HG03520 (cell line): ENCODE data around the gene KRTAP15-1.

Experiments
- ATAC-seq: cut with Tn5 transposase; IDR thresholded peaks from one replicate; pipeline ENCODE4 v1.9.1; 2021; ENCODE audit warnings: mild to moderate bottlenecking, moderate library complexity; ENCODE audit not compliant: unreplicated experiment

Gene KRTAP15-1

GRCh38 chr21:30486180-30486579, 46.1 kb downstream of the KRTAP15-1 start:
- no peak for ATAC-seq

DNA sequence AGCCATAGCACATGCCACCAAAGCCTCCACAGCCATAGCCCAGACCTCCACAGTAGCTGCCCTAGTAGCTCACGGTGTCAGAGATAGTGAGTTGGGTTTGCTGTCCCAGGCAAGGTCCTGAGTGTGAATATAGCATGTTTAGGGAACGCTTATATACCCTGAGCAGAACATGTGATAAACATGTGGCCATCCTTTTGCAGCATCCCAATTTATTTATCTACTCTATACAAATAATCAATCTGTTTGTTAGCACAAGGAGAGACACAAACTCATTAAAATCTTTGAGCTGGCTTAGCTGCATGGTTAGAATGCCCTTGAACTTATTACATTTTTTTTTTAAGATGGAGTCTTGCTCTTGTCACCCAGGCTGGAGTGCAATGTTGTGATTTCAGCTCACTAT, 47.3 kb downstream of the KRTAP15-1 start, which contains the start of gene KRTAP19-2:
Gene KRTAP19-2 (minus strand): TSS at position 101 of the 400 bp plus-strand sequence. CDS start 88 bp downstream, at position 13.
- ATAC-seq: no peak
